Astrocyte of the cerebellum (primary cell): ENCODE measurements around the gene LRRC1.

ENCODE experiments used
- DNase-seq: peaks from one replicate; pipeline ENCODE4 v3.0.0-alpha.2; 2011; ENCODE audit warnings: low read depth
- H3K4me3 ChIP-seq: 2 replicates; pipeline ENCODE4 v1.5.1; 2011; ENCODE audit warnings: mild to moderate bottlenecking, low read depth, low read length, moderate library complexity
- in situ Hi-C: cut with HindIII; loops from 2 replicates; pipeline ENCODE4 v1.10.0; 2017; ENCODE audit warnings: low sequenced_read_pairs
- TF ChIP-seq, protein P1 (sequence below): IDR thresholded peaks from 2 replicates; pipeline ENCODE4 v1.5.1; 2012; ENCODE audit warnings: low read length, low read depth, moderate library complexity, mild to moderate bottlenecking; ENCODE audit errors: missing control alignments

Gene LRRC1

DNA sequence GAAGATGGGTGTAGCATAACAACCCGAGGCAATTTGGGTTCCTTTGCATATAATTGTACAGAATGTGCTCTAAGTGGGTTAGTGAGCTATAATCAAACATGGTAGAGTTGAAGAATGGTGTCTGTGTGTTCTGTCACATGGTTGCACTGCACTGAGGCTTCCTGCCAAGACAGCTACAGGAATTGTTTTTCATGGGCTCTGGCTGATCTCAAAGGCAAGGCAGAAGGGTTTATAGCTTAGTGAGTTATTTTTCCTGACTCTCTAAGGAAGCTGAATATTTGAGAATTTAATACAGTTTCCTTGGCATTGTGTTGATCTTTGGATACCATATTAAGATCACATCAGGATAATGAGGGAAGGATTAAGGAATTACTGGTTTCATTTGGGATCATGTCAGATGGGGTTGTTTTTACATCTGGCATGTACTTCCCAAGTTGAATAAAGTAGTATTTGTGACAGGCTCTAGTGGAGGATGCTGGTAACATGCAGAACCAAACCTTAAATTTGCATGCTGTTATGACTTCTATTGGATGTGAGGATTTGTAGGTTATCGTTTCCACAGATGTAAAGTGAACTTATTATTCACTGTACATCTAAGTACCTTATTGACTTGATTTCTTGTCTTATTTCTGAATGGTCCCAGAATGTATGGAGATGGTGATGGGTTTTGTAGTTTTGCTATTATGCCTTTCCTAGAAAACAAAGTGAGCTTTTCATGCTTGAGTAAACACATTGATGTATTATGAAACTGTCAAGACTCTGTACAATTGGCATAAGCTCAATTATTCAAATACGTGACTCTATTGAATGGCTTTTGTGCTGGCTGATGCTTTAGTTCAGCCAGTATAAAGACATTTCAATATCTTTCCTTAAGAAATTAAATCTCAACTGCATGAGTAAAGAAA lies 43.3 kb downstream of the LRRC1 start:
- DNase-seq, result no peak

DNA sequence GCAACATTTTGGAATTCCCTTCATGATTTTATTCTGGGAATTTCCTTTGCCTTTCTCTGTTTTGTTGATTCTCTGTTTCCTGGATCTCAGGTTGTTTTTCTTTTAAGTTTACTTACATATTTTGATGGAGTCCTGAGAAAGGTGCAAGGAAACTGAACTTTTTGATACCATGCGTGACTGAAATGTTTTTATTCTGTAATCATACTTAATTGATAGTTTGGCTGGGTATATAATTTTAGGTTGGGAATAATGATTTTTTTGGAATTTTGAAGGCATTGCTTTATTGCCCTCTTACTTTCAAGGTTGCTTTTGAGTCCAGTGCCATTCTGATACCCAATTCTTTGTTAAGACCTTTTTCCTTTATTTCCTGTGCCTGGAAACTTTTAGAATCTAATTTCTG lies 45.2 kb downstream of the LRRC1 start:
- in situ Hi-C loops, result no loop called here
- no peak overlapping the region for H3K4me3 ChIP-seq
- TF ChIP-seq, protein P1, sequence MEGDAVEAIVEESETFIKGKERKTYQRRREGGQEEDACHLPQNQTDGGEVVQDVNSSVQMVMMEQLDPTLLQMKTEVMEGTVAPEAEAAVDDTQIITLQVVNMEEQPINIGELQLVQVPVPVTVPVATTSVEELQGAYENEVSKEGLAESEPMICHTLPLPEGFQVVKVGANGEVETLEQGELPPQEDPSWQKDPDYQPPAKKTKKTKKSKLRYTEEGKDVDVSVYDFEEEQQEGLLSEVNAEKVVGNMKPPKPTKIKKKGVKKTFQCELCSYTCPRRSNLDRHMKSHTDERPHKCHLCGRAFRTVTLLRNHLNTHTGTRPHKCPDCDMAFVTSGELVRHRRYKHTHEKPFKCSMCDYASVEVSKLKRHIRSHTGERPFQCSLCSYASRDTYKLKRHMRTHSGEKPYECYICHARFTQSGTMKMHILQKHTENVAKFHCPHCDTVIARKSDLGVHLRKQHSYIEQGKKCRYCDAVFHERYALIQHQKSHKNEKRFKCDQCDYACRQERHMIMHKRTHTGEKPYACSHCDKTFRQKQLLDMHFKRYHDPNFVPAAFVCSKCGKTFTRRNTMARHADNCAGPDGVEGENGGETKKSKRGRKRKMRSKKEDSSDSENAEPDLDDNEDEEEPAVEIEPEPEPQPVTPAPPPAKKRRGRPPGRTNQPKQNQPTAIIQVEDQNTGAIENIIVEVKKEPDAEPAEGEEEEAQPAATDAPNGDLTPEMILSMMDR, result no peak
- DNase-seq, result no peak

More for the DNA sequence above, 43.3 kb downstream of the LRRC1 start:
- TF ChIP-seq, protein P1, result no peak
- H3K4me3 ChIP-seq, result no peak overlapping the region
- in situ Hi-C loops, result no loop called here

DNA sequence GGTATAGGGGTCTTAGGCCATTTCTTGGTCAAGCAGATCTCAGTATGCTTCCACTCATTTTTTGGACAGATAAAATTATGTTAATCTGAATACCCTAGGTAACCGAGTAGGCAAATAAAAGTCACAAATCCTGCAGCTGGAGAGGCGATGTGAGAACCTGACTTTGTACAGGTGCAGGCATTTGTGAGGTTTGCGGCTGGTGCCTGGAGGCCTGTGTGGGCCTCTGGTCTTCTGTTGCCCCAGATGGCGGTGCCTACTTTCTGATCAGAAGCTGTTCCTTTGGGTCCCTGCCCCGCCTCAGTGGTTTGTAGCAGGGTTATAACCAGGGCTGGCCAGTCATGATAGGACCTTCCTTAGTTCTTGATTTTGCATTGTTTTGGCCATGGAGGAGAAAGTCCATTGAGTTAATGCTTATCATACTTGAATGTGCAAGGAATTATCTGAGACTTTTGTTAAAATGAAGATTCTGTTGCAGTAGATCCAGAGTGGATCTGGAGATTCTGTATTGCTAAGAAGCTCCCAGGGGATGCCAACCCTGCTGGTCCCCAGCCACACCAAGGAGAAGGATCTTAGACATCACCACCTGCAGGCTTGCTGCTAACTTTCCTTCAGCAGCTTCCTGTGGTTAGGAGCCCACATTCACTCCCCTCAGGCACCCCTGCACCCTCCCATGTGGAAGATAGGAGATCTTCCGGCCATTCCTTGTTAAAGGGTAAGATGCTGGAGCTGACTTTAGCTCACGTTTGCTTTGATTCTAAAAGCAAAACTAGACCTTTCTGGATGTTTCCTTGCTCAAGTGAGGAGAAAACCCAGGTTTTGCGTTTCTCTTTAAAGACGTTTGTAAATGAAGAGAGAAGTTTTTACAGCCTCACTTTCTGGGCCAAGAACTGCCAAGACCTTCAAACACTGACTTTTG lies 50.7 kb downstream of the LRRC1 start:
- no peak overlapping the region for H3K4me3 ChIP-seq
- TF ChIP-seq, protein P1, result no peak
- DNase-seq, result no peak
- in situ Hi-C loops, result no loop called here

DNA sequence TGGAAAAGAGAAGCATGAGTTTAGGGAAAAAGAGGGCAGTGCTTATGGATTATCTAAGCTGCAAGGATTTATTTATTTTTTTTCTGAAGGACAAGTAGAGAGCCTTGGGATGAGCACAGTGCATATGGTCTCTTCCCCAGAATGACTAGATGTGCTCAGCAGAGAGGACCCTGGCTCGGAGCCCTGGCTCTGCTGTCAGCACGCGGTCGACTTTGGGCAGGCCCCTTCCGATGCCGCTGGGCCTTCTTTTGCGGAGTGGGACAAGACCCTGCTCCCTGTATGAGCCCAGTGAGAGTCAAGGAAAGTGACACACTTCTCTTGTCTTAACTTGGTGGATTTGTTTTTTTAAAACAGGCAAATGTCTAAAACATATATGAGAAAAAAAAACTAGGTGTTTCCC lies 51.4 kb downstream of the LRRC1 start:
- no peak for DNase-seq
- H3K4me3 ChIP-seq, result no peak overlapping the region
- in situ Hi-C loops, result no loop called here
- TF ChIP-seq, protein P1, result no peak

DNA sequence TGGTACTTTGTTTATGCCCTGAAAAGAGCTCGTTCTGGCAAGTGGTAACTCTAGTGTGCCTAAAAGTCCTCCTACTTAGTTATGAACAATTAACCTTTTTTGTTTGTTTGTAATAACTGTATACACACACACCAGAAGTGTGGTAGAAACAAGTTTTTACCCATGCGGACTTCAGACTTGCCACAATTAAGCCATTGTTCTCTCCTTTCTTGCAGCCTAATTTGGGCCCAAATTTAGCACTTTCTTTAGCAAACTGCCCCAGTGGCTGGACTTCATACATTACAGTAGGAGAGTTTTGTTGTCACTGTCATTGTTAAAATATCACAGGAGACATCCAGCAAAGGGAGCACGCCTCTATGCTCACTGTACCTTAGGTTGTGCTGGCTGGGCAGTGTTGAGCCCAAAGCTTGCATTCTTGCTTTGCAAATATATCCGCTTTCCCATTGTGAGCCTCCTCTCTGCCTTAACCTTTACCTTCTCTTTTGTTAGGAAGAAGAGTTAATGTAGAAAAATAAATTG lies 53.0 kb downstream of the LRRC1 start:
- TF ChIP-seq, protein P1, result no peak
- no peak for DNase-seq
- in situ Hi-C loops, result no loop called here
- no peak overlapping the region for H3K4me3 ChIP-seq

DNA sequence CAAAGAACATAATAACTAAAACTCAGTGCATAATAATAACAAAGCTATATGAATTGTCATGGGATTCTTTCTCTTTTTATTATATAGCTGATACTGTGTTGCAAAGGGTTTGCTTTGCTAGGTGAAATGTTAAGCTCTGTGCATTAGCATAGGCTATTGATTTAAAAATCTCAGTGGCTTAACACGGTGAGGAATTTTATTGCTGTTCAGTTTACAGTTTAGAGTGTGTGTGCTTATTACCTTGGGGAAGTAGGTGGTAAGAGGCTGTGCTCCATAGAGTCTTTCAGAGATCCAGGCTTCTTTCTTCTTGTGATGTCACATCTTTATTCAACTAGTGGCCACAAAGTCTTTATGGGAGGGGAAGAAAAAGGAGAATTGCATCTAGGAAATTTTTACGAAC lies 55.7 kb downstream of the LRRC1 start:
- TF ChIP-seq, protein P1, result no peak
- in situ Hi-C loops, result no loop called here
- no peak overlapping the region for H3K4me3 ChIP-seq
- no peak for DNase-seq
